Caco-2 (cell line): ENCODE data around the gene GAS2L1. TPM values are rescaled to one million over a fixed set of nuclear protein-coding genes. Genes with fewer than 3 reads are reported as not detected.

Experiments
- BruUV-seq: library from RNA; stranded (reverse); fragments of 400-500 nt; replicated peaks from 2 replicates; lab custom pipeline; 2021; lab: Mats Ljungman, UMichigan
- CTCF ChIA-PET: fragments of 300-600 bp; sonication (Branson Sonifier 250); formaldehyde crosslinking; loops from one replicate; lab custom pipeline; 2022; ENCODE audit warnings: antibody characterized with exemption; lab: Charles Lee
- POLR2A ChIA-PET: fragments of 300-600 bp; sonication (Branson Sonifier 250); formaldehyde crosslinking; loops from one replicate; lab custom pipeline; 2022; ENCODE audit warnings: antibody characterized with exemption; lab: Charles Lee
- DNase-seq, 2 experiments: peaks; one replicate each; pipeline versions ENCODE4 v3.0.0 to v3.0.0-alpha.2; 2020 to 2022
- H3K27me3 ChIP-seq: replicated peaks from 2 replicates; pipeline ENCODE4 v1.6.0; 2011; ENCODE audit warnings: low read length; ENCODE audit not compliant: control insufficient read depth, insufficient read depth
- H3K36me3 ChIP-seq: 2 replicates; pipeline ENCODE4 v1.5.1; 2011; ENCODE audit warnings: low read length; ENCODE audit not compliant: control insufficient read depth, insufficient read depth
- H3K4me1 ChIP-seq: fragments of 250-450 bp; sonication (Bioruptor Pico); 2 replicates; pipeline ENCODE4 v1.5.1; 2020; ENCODE audit warnings: mild to moderate bottlenecking
- H3K4me3 ChIP-seq: 2 replicates; pipeline ENCODE4 v1.5.1; 2011; ENCODE audit warnings: low read depth, mild to moderate bottlenecking, control low read depth, low read length
- H3K9me3 ChIP-seq: fragments of 250-450 bp; sonication (Bioruptor Pico); 2 replicates; pipeline ENCODE4 v1.5.1; 2020; ENCODE audit warnings: mild to moderate bottlenecking, moderate library complexity
- H3K27ac Mint-ChIP-seq: one replicate; pipeline ENCODE4 v1.8.0; 2022; ENCODE audit warnings: mixed read lengths; ENCODE audit not compliant: unreplicated experiment
- H3K27me3 Mint-ChIP-seq: one replicate; pipeline ENCODE4 v1.8.0; 2022; ENCODE audit warnings: mixed read lengths; ENCODE audit not compliant: insufficient read depth, unreplicated experiment
- H3K36me3 Mint-ChIP-seq: one replicate; pipeline ENCODE4 v1.8.0; 2022; ENCODE audit warnings: mild to moderate bottlenecking, mixed read lengths; ENCODE audit not compliant: insufficient read depth, unreplicated experiment
- H3K4me1 Mint-ChIP-seq: one replicate; pipeline ENCODE4 v1.8.0; 2022; ENCODE audit warnings: low read depth, mixed read lengths; ENCODE audit not compliant: unreplicated experiment
- H3K4me3 Mint-ChIP-seq: one replicate; pipeline ENCODE4 v1.8.0; 2022; ENCODE audit warnings: mild to moderate bottlenecking, moderate library complexity, mixed read lengths; ENCODE audit not compliant: unreplicated experiment
- H3K9me3 Mint-ChIP-seq: one replicate; pipeline ENCODE4 v1.8.0; 2022; ENCODE audit warnings: mixed read lengths; ENCODE audit not compliant: unreplicated experiment
- intact Hi-C: fragments of 100-400 bp; cut with micrococcal nuclease; formaldehyde crosslinking; loops from one replicate; pipeline ENCODE4 v1.10.0; 2022; ENCODE audit not compliant: unreplicated experiment
- total RNA-seq: library from RNA; stranded (reverse); gene quantifications from 2 replicates; pipeline ENCODE4 v1.2.3, GENCODE V29; 2022
- TF ChIP-seq, protein P1 (sequence below), 2 experiments: fragments of 200-600 bp in 1 of 2; IDR thresholded peaks; 1 replicate in 1 of 2; 2 replicates in 1 of 2; pipeline versions ENCODE4 v1.5.1 to v1.8.0; 2011 to 2022; ENCODE audit warnings: antibody characterized with exemption in 1 of 2, control low read depth in 1 of 2, inconsistent platforms in 1 of 2, low read depth in 1 of 2, low read length in 1 of 2, mild to moderate bottlenecking in 1 of 2, moderate library complexity in 1 of 2; ENCODE audit not compliant: insufficient read depth in 1 of 2, severe bottlenecking in 1 of 2, unreplicated experiment in 1 of 2

Gene GAS2L1
- total RNA-seq, 1 experiment from 2014 or later, result 20.4 TPM

DNA sequence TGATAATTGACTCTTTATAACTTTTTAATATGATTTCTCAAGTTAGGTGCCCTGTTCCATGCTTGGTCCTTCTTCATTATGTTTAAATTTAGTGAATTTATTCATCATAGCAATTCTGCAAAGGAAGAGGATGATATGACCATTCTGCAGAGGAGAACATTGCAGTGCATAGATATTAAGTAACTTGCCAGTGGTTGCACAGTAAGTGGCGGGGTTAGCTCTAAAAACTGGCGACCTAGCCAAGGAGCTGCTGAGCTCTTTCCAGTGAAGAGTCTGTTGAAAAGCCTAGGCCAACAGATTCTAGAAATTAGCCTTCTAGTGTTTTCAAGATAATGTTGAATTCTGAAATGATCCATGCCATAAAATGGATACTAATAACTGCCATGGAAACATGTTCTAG lies 33.8 kb upstream of the GAS2L1 start:
- no peaks in the 10 kb centered on the region for H3K9me3 ChIP-seq
- CTCF ChIA-PET, result no interaction called here
- no peak overlapping the region for H3K4me3 Mint-ChIP-seq
- intact Hi-C loops, result no loop called here
- peaks cover 46% of the 10 kb centered on the region for H3K4me1 Mint-ChIP-seq
- TF ChIP-seq, protein P1, sequence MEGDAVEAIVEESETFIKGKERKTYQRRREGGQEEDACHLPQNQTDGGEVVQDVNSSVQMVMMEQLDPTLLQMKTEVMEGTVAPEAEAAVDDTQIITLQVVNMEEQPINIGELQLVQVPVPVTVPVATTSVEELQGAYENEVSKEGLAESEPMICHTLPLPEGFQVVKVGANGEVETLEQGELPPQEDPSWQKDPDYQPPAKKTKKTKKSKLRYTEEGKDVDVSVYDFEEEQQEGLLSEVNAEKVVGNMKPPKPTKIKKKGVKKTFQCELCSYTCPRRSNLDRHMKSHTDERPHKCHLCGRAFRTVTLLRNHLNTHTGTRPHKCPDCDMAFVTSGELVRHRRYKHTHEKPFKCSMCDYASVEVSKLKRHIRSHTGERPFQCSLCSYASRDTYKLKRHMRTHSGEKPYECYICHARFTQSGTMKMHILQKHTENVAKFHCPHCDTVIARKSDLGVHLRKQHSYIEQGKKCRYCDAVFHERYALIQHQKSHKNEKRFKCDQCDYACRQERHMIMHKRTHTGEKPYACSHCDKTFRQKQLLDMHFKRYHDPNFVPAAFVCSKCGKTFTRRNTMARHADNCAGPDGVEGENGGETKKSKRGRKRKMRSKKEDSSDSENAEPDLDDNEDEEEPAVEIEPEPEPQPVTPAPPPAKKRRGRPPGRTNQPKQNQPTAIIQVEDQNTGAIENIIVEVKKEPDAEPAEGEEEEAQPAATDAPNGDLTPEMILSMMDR (IDR thresholded peaks at IDR 0.05; ENCODE audit: insufficient read depth in 1 of 2, low read depth in 1 of 2, low read length in 1 of 2, severe bottlenecking in 1 of 2, unreplicated experiment in 1 of 2), result no peak
- POLR2A ChIA-PET, result no interaction called here
- BruUV-seq, result no TSS peak
- H3K27me3 Mint-ChIP-seq, result no peaks in the 10 kb centered on the region
- H3K36me3 Mint-ChIP-seq, result peaks cover 100% of the 10 kb centered on the region
- DNase-seq, result no peak
- no peak overlapping the region for H3K4me3 ChIP-seq
- no peak overlapping the region for H3K27ac Mint-ChIP-seq
- no peaks in the 10 kb centered on the region for H3K9me3 Mint-ChIP-seq
- H3K27me3 ChIP-seq, result no peaks in the 10 kb centered on the region
- H3K36me3 ChIP-seq, result peaks cover 3% of the 10 kb centered on the region; the same call in 1 of the 2 replicates
- peaks cover 50% of the 10 kb centered on the region for H3K4me1 ChIP-seq

GRCh38 chr22:29275167-29275566 lies 31.3 kb upstream of the GAS2L1 start:
- Histone ChIP-seq H3K4me1 (peaks cover 44% of the 10 kb centered on the region), H3K9me3 (no peaks in the 10 kb centered on the region), H3K4me3 (no peak overlapping the region), H3K36me3 (peaks cover 10% of the 10 kb centered on the region), H3K27me3 (no peaks in the 10 kb centered on the region)
- H3K4me3 Mint-ChIP-seq, result no peak overlapping the region
- TF ChIP-seq, protein P1 (IDR thresholded peaks at IDR 0.05; ENCODE audit: insufficient read depth in 1 of 2, low read depth in 1 of 2, low read length in 1 of 2, severe bottlenecking in 1 of 2, unreplicated experiment in 1 of 2), result no peak
- H3K9me3 Mint-ChIP-seq, result no peaks in the 10 kb centered on the region
- peaks cover 42% of the 10 kb centered on the region for H3K4me1 Mint-ChIP-seq
- H3K27me3 Mint-ChIP-seq, result no peaks in the 10 kb centered on the region
- ChIA-PET CTCF (no interaction called here), POLR2A (no interaction called here)
- DNase-seq, result no peak
- no TSS peak for BruUV-seq
- peaks cover 100% of the 10 kb centered on the region for H3K36me3 Mint-ChIP-seq
- intact Hi-C loops, result no loop called here
- no peak overlapping the region for H3K27ac Mint-ChIP-seq

DNA sequence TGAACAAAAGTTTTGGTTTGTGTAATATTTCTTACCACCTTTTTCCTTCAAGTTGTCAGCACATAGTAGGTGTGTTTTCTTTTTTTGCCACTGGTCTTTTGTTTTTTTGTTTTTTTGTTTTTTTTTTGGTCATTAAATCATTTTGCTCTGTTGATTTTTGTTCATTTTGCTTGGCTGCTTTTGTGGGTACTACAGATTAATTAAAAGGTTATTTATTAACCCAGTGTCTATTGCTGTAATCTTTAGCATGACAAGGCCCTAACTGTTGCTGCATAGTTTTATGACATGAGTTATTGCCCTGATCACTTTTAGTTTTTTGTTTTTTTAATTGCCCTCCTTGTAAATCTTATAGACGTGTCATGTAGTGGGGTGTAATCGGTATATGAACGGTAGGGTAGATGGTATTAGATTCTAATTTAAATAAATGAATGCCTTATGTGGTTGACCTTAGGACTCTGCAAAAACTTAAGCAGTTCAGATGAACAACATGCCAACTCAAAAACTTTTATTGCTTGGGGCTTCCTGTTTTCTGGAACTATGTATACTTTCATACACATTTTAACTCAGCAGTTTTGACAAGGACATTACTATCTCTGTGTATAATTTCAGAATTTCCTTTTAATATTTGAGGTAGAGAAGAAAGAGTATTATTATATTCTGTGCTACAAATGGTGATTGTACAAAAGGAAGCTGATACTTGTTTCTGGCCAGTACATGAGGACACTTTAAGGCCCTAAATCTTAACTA lies 30.5 kb upstream of the GAS2L1 start:
- TF ChIP-seq, protein P1 (IDR thresholded peaks at IDR 0.05; ENCODE audit: insufficient read depth in 1 of 2, low read depth in 1 of 2, low read length in 1 of 2, severe bottlenecking in 1 of 2, unreplicated experiment in 1 of 2), result no peak
- ChIA-PET CTCF (no interaction called here), POLR2A (interaction anchor here (0.9 kb wide), 1 partner anchor 25 kb away, joined by 3 read pairs; no protein-coding TSS in a partner anchor)
- Mint-ChIP-seq H3K9me3 (no peaks in the 10 kb centered on the region), H3K4me1 (peaks cover 35% of the 10 kb centered on the region), H3K27me3 (no peaks in the 10 kb centered on the region), H3K4me3 (peak overlapping the region; percentile 39), H3K27ac (peak overlapping the region; percentile 86), H3K36me3 (peaks cover 100% of the 10 kb centered on the region)
- DNase-seq, result no peak
- intact Hi-C loops, result no loop called here
- H3K27me3 ChIP-seq, result no peaks in the 10 kb centered on the region
- H3K36me3 ChIP-seq, result peaks cover 10% of the 10 kb centered on the region
- no TSS peak for BruUV-seq
- no peak overlapping the region for H3K4me3 ChIP-seq
- H3K4me1 ChIP-seq, result peaks cover 36% of the 10 kb centered on the region
- H3K9me3 ChIP-seq, result no peaks in the 10 kb centered on the region
